Skin of body (tissue), 2 donors: ENCODE measurements around the gene MYCT1. TPM values are rescaled to one million over a fixed set of nuclear protein-coding genes. Genes with fewer than 3 reads are reported as not detected.
"Not testable (repeated sequence)": the region's sequence is repeated elsewhere in the genome, so short reads cannot be mapped to it uniquely, and the experiment has no call there.

Experiments used
- DNase-seq: peaks from one replicate; lab custom pipeline; 2025; lab: John Stamatoyannopoulos, UW
- total RNA-seq: library from RNA; depleted of rRNA; stranded (reverse); fragments of >200 nt; gene quantifications from one replicate; pipeline ENCODE4 v1.2.3, GENCODE V29; 2014

MYCT1 gene
- 16.3 TPM for total RNA-seq

DNA sequence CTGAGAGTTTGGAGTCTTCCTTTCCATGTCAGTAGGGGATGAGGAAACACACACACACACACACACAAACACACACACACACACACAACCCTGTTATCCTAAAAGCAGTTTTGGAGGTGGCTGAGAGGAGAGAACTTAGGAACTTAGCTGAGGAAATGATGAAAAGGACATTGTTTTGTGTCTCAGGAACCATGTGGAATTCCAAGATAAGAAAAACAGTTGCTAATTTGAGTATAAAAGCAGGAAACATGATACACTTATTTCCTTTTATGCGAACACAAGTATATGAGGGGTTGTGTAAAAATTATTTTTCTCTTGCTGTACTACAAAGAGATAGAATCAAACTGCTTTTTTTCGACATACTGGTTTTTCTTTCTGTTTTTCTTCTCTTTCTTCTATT lies at the start of gene MYCT1:
Gene MYCT1 (plus strand): TSS at position 264 of the 400 bp plus-strand sequence. CDS start 6 bp downstream, at position 270.
- no peak for DNase-seq

DNA sequence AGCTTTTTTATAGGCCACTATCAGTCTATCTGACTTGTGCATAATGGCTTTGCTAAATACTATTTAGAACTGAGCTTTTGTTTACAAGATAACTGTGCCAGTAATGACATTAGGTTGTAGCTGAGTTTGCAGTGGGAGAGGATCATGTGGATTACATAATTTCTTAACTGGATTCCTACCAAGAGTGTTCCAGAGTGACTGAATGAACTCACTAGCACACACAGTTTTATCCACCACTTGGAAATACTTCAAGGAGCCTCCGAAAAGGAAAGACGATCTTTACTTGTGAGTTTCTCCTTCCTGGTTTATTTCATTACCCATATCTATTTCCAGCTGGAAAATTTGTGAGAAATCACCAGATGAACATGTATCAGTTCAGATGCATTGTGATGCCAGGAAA lies 49.6 kb upstream of the MYCT1 start:
- DNase-seq: peak; percentile 83

DNA sequence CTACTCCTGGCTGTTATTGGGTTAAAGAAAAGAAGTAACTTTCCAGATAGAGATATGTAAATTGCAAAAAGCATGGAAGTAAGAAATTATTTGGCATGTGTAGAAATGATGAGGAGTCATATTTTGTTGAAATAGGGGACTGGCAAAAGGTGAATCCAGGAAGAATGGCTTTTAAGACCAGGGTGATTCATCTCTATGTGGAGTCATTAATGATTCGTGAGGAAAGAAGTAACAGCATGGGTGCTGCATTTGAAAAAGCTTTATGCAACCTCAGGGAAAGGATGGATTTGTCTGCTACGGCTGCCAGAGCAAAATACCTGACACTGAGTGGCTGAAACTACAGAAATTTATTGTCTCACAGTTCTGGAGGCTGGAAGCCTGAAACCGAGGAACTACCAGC lies 45.7 kb upstream of the MYCT1 start:
- no peak for DNase-seq

DNA sequence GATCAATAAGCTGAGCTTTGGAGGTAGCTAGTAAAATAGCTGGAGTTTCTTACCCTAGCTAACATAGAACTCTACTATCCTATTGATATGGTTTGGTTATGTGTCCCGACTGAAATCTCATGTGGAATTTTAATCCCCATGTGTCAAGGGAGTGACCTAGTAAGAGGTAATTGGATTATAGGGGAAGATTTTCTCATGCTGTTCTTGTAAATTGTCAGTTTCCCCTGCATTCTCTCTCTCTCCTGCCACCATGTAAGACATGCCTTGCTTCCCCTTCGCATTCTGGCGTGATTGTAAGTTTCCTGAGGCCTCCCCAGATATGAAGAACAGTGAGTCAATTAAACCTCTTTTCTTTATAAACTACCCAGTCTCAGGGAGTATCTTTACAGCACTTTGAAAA lies 35.9 kb upstream of the MYCT1 start:
- DNase-seq: no peak

GRCh38 chr6:152669895-152670294 lies 27.8 kb upstream of the MYCT1 start:
- DNase-seq: no peak

DNA sequence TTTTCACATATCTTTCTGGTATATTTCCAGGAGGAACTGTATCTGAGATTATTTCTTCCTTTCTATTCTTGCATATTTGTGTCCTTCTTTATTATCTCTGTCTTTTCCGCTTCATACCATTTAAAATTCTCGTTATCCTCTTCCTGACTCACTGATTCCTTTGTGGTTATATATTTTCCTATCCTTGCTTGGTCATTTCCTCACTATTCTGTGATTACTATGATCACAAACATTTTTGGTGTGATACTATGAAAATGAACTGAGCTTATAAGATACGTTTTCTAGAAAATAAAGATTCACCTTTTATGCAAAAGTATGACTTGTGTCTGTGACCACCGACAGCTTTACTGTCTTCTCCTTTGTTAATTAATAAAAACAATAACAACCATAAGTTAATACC lies 26.5 kb upstream of the MYCT1 start:
- no peak for DNase-seq

GRCh38 chr6:152673236-152673635 lies 24.5 kb upstream of the MYCT1 start:
- no peak for DNase-seq

- DNase-seq: no peak
Measured at GRCh38 chr6:152680151-152680550, 17.5 kb upstream of the MYCT1 start.

- DNase-seq: no peak
Measured at GRCh38 chr6:152680879-152681517, 16.7 kb upstream of the MYCT1 start.

DNA sequence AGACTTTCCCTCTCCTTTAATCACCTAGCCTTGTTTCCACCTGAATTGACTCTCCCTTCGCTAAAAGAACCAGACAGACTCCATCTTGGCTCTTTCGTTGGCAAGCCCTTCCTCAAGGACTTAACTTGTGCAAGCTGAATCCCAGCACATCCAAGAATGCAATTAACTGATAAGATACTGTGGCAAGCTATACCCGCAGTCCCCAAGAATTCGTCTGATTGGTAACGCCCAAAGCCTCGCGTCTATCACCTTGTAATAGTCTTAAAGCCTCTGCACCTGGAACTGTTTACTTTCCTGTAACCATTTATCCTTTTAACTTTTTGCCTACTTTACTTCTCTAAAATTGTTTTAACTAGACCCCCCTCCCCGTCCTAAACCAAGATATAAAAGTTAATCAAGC lies 15.6 kb upstream of the MYCT1 start:
- no peak for DNase-seq

GRCh38 chr6:152682935-152683334 lies 14.8 kb upstream of the MYCT1 start:
- not testable (repeated sequence) for DNase-seq

DNA sequence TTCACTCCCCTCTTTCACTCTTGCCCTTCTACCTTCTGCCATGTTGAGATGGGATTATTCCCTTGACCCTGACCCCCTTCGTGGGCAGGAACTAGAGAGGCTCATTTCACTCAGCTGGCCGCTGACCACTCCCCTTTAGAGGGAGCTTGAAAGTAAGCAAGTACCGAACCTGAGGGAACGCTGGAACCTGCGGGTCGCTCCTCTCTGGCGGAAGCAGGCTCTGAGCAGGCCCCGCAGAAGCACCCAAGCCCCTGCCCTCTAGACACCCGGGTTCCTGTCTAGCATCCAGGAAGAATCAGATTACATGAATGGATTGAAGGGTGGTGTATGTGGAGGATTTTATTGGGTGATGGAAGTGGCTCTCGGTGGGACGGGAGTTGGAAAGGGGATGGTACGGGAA lies 11.9 kb upstream of the MYCT1 start:
- DNase-seq: no peak

DNA sequence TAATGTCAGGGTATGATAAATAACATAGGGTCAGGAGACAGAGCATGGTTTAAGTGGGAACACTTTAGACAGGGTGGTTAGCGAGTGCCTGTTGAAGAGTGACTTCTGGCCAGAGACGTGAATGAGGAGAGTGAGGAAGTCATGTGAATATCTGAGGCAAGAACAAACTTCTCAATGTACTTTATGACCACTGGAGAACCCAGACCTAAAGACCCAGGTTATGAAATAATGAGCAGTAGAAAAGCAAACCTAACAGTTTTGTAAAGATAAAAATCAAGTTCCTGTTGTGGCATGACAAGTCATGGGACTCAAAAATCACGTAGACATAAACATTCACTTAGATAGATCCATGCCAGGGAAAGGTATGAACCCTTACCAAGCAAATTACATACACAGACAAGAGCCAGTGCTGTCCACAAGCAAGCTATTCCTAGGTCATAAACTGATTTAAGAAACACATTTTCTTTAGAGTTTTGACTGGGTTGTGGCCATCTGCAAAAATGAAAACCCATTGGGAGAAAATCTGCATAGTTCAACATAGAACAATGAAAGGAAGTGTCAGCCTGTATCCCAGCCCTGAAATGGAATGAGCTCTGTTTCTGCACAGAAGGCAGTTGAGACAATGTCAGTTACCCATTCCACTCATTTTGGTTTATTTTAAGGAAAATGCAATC lies 2.2 kb upstream of the MYCT1 start:
- no peak for DNase-seq

- DNase-seq: no peak
Measured at GRCh38 chr6:152696522-152696921, 1.2 kb upstream of the MYCT1 start.

DNA sequence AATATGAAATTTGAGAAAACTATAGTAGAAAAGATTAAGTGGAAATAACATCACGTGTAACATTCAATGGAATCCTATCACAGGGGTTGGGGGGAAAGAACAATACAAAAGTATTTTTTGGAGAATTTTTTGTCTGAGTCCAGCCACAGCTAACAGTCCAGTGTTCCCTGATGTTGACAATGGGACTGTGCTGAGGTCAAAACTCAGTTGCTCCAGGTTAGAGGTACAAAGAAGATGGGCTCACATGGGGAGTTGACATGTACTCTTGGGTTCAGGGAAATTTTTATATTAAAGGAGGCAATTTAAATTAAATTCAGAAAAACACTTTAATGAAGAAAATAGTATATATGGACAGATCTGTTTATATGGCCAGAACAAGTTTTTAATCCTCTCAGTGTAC lies 995 bp downstream of the MYCT1 start:
- DNase-seq: no peak

GRCh38 chr6:152700427-152700826 lies 2.7 kb downstream of the MYCT1 start:
- DNase-seq: no peak

- no peak for DNase-seq
Measured at GRCh38 chr6:152701081-152701862, 3.6 kb downstream of the MYCT1 start.

GRCh38 chr6:152701863-152702401 lies 4.2 kb downstream of the MYCT1 start:
- no peak for DNase-seq

DNA sequence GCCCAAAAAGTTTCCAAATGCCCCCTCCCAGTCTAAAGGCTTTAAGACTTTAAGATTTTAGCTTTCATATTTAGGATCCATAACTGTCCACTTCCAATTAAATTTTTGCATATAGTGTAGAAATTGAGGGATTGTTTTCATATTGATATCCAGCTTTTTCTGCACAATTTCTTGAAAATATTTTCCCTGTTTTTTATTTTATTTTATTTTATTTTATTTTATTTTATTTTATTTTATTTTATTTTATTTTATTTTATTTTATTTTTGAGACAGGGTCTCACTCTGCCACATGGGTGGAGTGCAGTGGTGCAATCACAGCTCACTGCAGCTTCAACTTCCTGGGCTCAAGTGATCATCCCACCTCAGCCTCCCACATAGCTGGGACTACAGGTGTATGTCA lies 6.1 kb downstream of the MYCT1 start:
- DNase-seq: not testable (repeated sequence)

DNA sequence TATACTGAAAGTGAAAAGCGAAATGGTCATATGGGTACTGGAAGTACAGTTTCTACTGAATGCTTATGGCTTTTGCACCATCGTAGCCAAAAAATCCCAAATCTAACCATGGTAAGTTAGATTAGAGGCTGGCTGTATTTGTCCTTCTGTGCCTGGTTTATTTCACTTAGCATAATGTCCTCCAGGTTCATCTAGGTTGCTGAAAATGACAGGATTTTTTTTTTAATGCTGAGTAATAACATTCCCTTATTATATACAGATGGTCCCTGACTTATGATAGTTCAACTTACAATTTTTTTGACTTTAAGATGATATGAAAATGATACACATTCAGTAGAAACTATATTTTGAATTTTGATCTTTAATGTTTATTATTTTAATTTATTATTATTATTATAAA lies 7.6 kb downstream of the MYCT1 start:
- no peak for DNase-seq

GRCh38 chr6:152716322-152716721 lies 18.6 kb downstream of the MYCT1 start:
- DNase-seq: no peak

GRCh38 chr6:152720974-152721373 lies 23.3 kb downstream of the MYCT1 start:
- DNase-seq: no peak
